HCT116 (cell line): ENCODE data around the gene MIF. TPM values are rescaled to one million over a fixed set of nuclear protein-coding genes. Genes with fewer than 3 reads are reported as not detected.

Source experiments
- ATAC-seq: fragments of 200-7000 bp; cut with Tn5 transposase; 2 replicates; pipeline ENCODE4 v1.9.1; 2020; ENCODE audit warnings: mild to moderate bottlenecking, moderate library complexity
- BruUV-seq: library from RNA; stranded (reverse); fragments of 400-500 nt; replicated peaks from 2 replicates; lab custom pipeline; 2021; lab: Mats Ljungman, UMichigan
- CTCF ChIA-PET: fragments of 300-600 bp; sonication (Branson Sonifier 250); formaldehyde crosslinking; loops from one replicate; lab custom pipeline; 2021; ENCODE audit warnings: antibody characterized with exemption; lab: Charles Lee
- POLR2A ChIA-PET: fragments of 300-600, 350-600 bp; sonication (Branson Sonifier 250); formaldehyde crosslinking; loops from one replicate; lab custom pipeline; 2021; ENCODE audit warnings: antibody characterized with exemption; lab: Charles Lee
- RAD21 ChIA-PET, 2 experiments: fragments of 300-600 bp; sonication (Branson Sonifier 250); formaldehyde crosslinking; loops; one replicate each; lab custom pipeline; 2023; ENCODE audit warnings: low total read pairs in 2 of 2; ENCODE audit not compliant: uncharacterized antibody in 2 of 2, unreplicated experiment in 2 of 2, low non-redundant PET in 1 of 2; lab: Charles Lee
- DNase-seq: peaks from one replicate; pipeline ENCODE4 v3.0.0-alpha.2; 2010; ENCODE audit warnings: low read depth, low spot score
- H2AFZ ChIP-seq: fragments of 200-600 bp; shearing (Covaris generic), sonication (generic); 2 replicates; pipeline ENCODE4 v1.6.1; 2017; ENCODE audit warnings: low read depth, mixed run types, mixed read lengths, antibody characterized with exemption, low read length; ENCODE audit not compliant: poor library complexity, severe bottlenecking
- H3K27ac ChIP-seq: 2 replicates; pipeline ENCODE4 v1.5.1; 2012; ENCODE audit warnings: low read depth, low read length
- H3K27me3 ChIP-seq: fragments of 200-600 bp; sonication (generic); 2 replicates; pipeline ENCODE4 v1.6.1; 2016; ENCODE audit warnings: mixed run types, low read length, mixed read lengths; ENCODE audit not compliant: insufficient read depth
- H3K36me3 ChIP-seq, 2 experiments: fragments of 200-500 bp in 1 of 2; fragments of 200-600 bp in 1 of 2; sonication (Bioruptor generic) in 1 of 2; sonication (generic) in 1 of 2; 2 replicates each; pipeline versions ENCODE4 v1.5.1 to v1.6.1; 2014 to 2016; ENCODE audit warnings: low read length in 2 of 2, inconsistent platforms in 1 of 2, mixed read lengths in 1 of 2, mixed run types in 1 of 2; ENCODE audit not compliant: insufficient read depth in 2 of 2, control insufficient read depth in 1 of 2
- H3K4me1 ChIP-seq, 2 experiments: fragments of 200-600 bp in 1 of 2; sonication (generic) in 1 of 2; 2 replicates each; pipeline versions ENCODE4 v1.5.1 to v1.6.1; 2012 to 2017; ENCODE audit warnings: low read length in 2 of 2, inconsistent platforms in 1 of 2, mild to moderate bottlenecking in 1 of 2, mixed read lengths in 1 of 2, mixed run types in 1 of 2, moderate library complexity in 1 of 2; ENCODE audit not compliant: insufficient read depth in 2 of 2, control insufficient read depth in 1 of 2
- H3K4me2 ChIP-seq: fragments of 200-600 bp; sonication (generic); 2 replicates; pipeline ENCODE4 v1.6.1; 2017; ENCODE audit warnings: mixed run types, low read length, mixed read lengths
- H3K4me3 ChIP-seq, 2 experiments: fragments of 200-600 bp in 1 of 2; sonication (generic) in 1 of 2; replicated peaks in 1 of 2; 2 replicates each; pipeline ENCODE4 v1.5.1; 2011 to 2016; ENCODE audit warnings: low read length in 2 of 2, control low read depth in 1 of 2, low read depth in 1 of 2, mild to moderate bottlenecking in 1 of 2, mixed read lengths in 1 of 2, mixed run types in 1 of 2
- H3K79me2 ChIP-seq: fragments of 200-600 bp; sonication (generic); 2 replicates; pipeline ENCODE4 v1.6.1; 2017; ENCODE audit warnings: mild to moderate bottlenecking, mixed run types, low read length, moderate library complexity, mixed read lengths; ENCODE audit not compliant: insufficient read depth
- H3K9ac ChIP-seq: fragments of 200-600 bp; sonication (generic); 2 replicates; pipeline ENCODE4 v1.6.1; 2016; ENCODE audit warnings: low read length, mixed read lengths
- H3K9me2 ChIP-seq: fragments of 200-600 bp; sonication (generic), shearing (Covaris generic); 2 replicates; pipeline ENCODE4 v1.6.1; 2017; ENCODE audit warnings: mixed run types, mild to moderate bottlenecking, moderate library complexity; ENCODE audit not compliant: insufficient read depth
- H3K9me3 ChIP-seq, 2 experiments: fragments of 200-500 bp in 1 of 2; fragments of 200-600 bp in 1 of 2; sonication (Bioruptor generic) in 1 of 2; sonication (generic) in 1 of 2; 2 replicates each; pipeline ENCODE4 v1.6.1; 2014 to 2017; ENCODE audit warnings: low read length in 2 of 2, mixed read lengths in 2 of 2, inconsistent platforms in 1 of 2, low read depth in 1 of 2, mild to moderate bottlenecking in 1 of 2, mixed run types in 1 of 2, moderate library complexity in 1 of 2; ENCODE audit not compliant: control insufficient read depth in 1 of 2, insufficient read depth in 1 of 2
- H4K20me1 ChIP-seq: fragments of 200-600 bp; sonication (generic), shearing (Covaris generic); 2 replicates; pipeline ENCODE4 v1.6.1; 2017; ENCODE audit warnings: mixed run types, mild to moderate bottlenecking, moderate library complexity; ENCODE audit not compliant: insufficient read depth
- EGR1 ChIP-seq: IDR thresholded peaks from 2 replicates; pipeline ENCODE4 v1.6.1; 2012; ENCODE audit warnings: low read depth
- POLR2A ChIP-seq: IDR thresholded peaks from 2 replicates; pipeline ENCODE4 v1.7.0; 2011; ENCODE audit warnings: borderline replicate concordance; ENCODE audit not compliant: insufficient read depth, insufficient read length; ENCODE audit errors: extremely low read depth
- RAD21 ChIP-seq: IDR thresholded peaks from 2 replicates; pipeline ENCODE4 v1.6.1; 2012; ENCODE audit warnings: low read depth, mild to moderate bottlenecking
- SIN3A ChIP-seq: IDR thresholded peaks from 2 replicates; pipeline ENCODE4 v1.6.1; 2012; ENCODE audit warnings: low read depth
- TCF7L2 ChIP-seq: IDR thresholded peaks from 2 replicates; pipeline ENCODE4 v1.7.0; 2011; ENCODE audit warnings: borderline replicate concordance, inconsistent platforms; ENCODE audit not compliant: insufficient read depth, insufficient read length; ENCODE audit errors: extremely low read depth
- ZNF274 ChIP-seq: fragments of 200-500 bp; sonication (Bioruptor generic); IDR thresholded peaks from 2 replicates; pipeline ENCODE4 v1.6.1; 2014; ENCODE audit warnings: mild to moderate bottlenecking, low read depth, low read length, inconsistent platforms
- intact Hi-C: fragments of 100-400 bp; cut with micrococcal nuclease; formaldehyde crosslinking; loops from 2 replicates; pipeline ENCODE4 v1.10.0; 2022
- total RNA-seq: library from RNA; stranded (reverse); gene quantifications from one replicate; pipeline ENCODE4 v1.2.1, GENCODE V29; 2021; ENCODE audit not compliant: unreplicated experiment
- TF ChIP-seq, protein P1 (sequence below): IDR thresholded peaks from 2 replicates; pipeline ENCODE4 v1.6.1; 2011; ENCODE audit warnings: mild to moderate bottlenecking, low read length, moderate library complexity; ENCODE audit not compliant: insufficient replicate concordance; ENCODE audit errors: extremely low read depth
- TF ChIP-seq, protein P2 (sequence below): IDR thresholded peaks from 2 replicates; pipeline ENCODE4 v1.6.1; 2012

MIF gene
- total RNA-seq, 1 experiment from 2014 or later, result 1,511 TPM

DNA sequence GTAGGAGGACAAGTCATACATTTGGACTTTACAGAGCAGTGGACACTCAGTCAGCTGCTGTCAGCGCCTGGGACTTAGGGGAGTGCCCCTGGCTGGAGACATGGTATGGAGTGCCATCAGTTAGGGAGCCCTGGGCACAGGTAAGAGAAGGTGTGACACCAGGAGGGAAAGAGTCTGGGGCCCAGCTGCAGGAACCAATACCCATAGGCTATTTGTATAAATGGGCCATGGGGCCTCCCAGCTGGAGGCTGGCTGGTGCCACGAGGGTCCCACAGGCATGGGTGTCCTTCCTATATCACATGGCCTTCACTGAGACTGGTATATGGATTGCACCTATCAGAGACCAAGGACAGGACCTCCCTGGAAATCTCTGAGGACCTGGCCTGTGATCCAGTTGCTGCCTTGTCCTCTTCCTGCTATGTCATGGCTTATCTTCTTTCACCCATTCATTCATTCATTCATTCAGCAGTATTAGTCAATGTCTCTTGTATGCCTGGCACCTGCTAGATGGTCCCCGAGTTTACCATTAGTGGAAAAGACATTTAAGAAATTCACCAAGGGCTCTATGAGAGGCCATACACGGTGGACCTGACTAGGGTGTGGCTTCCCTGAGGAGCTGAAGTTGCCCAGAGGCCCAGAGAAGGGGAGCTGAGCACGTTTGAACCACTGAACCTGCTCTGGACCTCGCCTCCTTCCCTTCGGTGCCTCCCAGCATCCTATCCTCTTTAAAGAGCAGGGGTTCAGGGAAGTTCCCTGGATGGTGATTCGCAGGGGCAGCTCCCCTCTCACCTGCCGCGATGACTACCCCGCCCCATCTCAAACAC is 850 bp upstream of the MIF start:
- peak overlapping the region; percentile 92 for H3K4me3 ChIP-seq
- peak overlapping the region; percentile 91 for H3K27ac ChIP-seq
- no peak for TF ChIP-seq ZNF274
- TF ChIP-seq TCF7L2, result no peak
- no peak for TF ChIP-seq RAD21
- TF ChIP-seq, protein P1, sequence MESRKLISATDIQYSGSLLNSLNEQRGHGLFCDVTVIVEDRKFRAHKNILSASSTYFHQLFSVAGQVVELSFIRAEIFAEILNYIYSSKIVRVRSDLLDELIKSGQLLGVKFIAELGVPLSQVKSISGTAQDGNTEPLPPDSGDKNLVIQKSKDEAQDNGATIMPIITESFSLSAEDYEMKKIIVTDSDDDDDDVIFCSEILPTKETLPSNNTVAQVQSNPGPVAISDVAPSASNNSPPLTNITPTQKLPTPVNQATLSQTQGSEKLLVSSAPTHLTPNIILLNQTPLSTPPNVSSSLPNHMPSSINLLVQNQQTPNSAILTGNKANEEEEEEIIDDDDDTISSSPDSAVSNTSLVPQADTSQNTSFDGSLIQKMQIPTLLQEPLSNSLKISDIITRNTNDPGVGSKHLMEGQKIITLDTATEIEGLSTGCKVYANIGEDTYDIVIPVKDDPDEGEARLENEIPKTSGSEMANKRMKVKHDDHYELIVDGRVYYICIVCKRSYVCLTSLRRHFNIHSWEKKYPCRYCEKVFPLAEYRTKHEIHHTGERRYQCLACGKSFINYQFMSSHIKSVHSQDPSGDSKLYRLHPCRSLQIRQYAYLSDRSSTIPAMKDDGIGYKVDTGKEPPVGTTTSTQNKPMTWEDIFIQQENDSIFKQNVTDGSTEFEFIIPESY, result no peak
- TF ChIP-seq, protein P2, sequence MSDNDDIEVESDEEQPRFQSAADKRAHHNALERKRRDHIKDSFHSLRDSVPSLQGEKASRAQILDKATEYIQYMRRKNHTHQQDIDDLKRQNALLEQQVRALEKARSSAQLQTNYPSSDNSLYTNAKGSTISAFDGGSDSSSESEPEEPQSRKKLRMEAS, result no peak
- TF ChIP-seq POLR2A, result no peak
- TF ChIP-seq SIN3A, result no peak
- no peak for TF ChIP-seq EGR1
- H3K9me2 ChIP-seq, result no peaks in the 10 kb centered on the region
- DNase-seq (no peak), ATAC-seq (no peak; the same call in 1 of the 2 replicates)
- H3K9me3 ChIP-seq, result no peaks in the 10 kb centered on the region
- peak overlapping the region; percentile 85 for H3K4me2 ChIP-seq
- peaks cover 23 to 40% of the 10 kb centered on the region in 2 experiments for H3K4me1 ChIP-seq
- ChIA-PET RAD21 (no interaction called here), POLR2A (interaction anchor here (1.0 to 1.9 kb wide), 8 partner anchors 10 to 36 kb away, joined by 3 to 23 read pairs (median 6); partner anchors contain the start of gene SLC2A11), CTCF (interaction anchor here (0.6 to 1.9 kb wide), 15 partner anchors 9 to 672 kb away, joined by 3 to 21 read pairs (median 5); partner anchors contain the start of gene SLC2A11)
- no peaks in the 10 kb centered on the region for H3K27me3 ChIP-seq
- H3K9ac ChIP-seq, result peak overlapping the region; percentile 99
- H3K36me3 ChIP-seq, result peaks cover 12 to 23% of the 10 kb centered on the region in 2 experiments; a peak in 3 of 4 replicates
- intact Hi-C loops, result loop anchor here (5.0 kb wide), 1 partner anchor 36 kb away; the partner anchor contains the start of gene SLC2A11
- peaks cover 25% of the 10 kb centered on the region for H3K79me2 ChIP-seq
- H2AFZ ChIP-seq, result peak overlapping the region; percentile 6
- peaks cover 7% of the 10 kb centered on the region; the same call in 1 of the 2 replicates for H4K20me1 ChIP-seq
- no TSS peak for BruUV-seq
